OCI-LY3 (cell line): ENCODE measurements around the gene IFNGR2.
A peak's percentile ranks its signal among the peaks of the same experiment; 100 is the strongest.
"Not testable (repeated sequence)": the region's sequence is repeated elsewhere in the genome, so short reads cannot be mapped to it uniquely, and the experiment has no call there.

ENCODE experiments used
- H2AFZ ChIP-seq: fragments of 200-600, 300-600 bp; shearing (Covaris generic); 2 replicates; pipeline ENCODE4 v1.6.0; 2014; ENCODE audit warnings: antibody characterized with exemption, low read depth, low read length
- H3K27ac ChIP-seq: fragments of 200-600, 300-600 bp; sonication (generic); 2 replicates; pipeline ENCODE4 v1.5.1; 2014; ENCODE audit warnings: mild to moderate bottlenecking, low read length, moderate library complexity, mixed read lengths
- H3K27me3 ChIP-seq: fragments of 200-600, 300-600 bp; sonication (generic); 2 replicates; pipeline ENCODE4 v1.6.1; 2014; ENCODE audit warnings: low read depth, low read length, mixed read lengths
- H3K36me3 ChIP-seq: fragments of 200-600, 300-600 bp; sonication (generic); replicated peaks from 2 replicates; pipeline ENCODE3; 2014; ENCODE audit warnings: low read depth, low read length, mixed read lengths
- H3K4me1 ChIP-seq: fragments of 300-600, 200-600 bp; sonication (generic); 2 replicates; pipeline ENCODE4 v1.6.1; 2014; ENCODE audit warnings: low read length, mixed read lengths
- H3K4me2 ChIP-seq: fragments of 200-600, 300-600 bp; sonication (generic); 2 replicates; pipeline ENCODE4 v1.6.1; 2014; ENCODE audit warnings: low read length, mixed read lengths
- H3K4me3 ChIP-seq: fragments of 300-600, 200-600 bp; sonication (generic); 2 replicates; pipeline ENCODE4 v1.5.1; 2014; ENCODE audit warnings: antibody characterized with exemption, mild to moderate bottlenecking, low read length, moderate library complexity
- H3K79me2 ChIP-seq: fragments of 300-600, 200-600 bp; shearing (Covaris generic); 2 replicates; pipeline ENCODE4 v1.6.1; 2014; ENCODE audit warnings: mild to moderate bottlenecking, low read length, mixed read lengths
- H3K9ac ChIP-seq: fragments of 300-600, 200-600 bp; shearing (Covaris generic); 2 replicates; pipeline ENCODE4 v1.6.0; 2014; ENCODE audit warnings: mild to moderate bottlenecking, low read length, moderate library complexity
- H3K9me3 ChIP-seq: fragments of 200-600, 300-600 bp; shearing (Covaris generic); 2 replicates; pipeline ENCODE4 v1.6.1; 2014; ENCODE audit warnings: low read length, mixed read lengths; ENCODE audit not compliant: insufficient read depth
- H4K20me1 ChIP-seq: fragments of 200-600, 300-600 bp; sonication (generic); 2 replicates; pipeline ENCODE4 v1.6.1; 2016; ENCODE audit warnings: low read length, mixed read lengths; ENCODE audit not compliant: insufficient read depth
- CTCF ChIP-seq: fragments of 200-600, 300-600 bp; sonication (generic); IDR thresholded peaks from 2 replicates; pipeline ENCODE4 v1.5.1; 2014; ENCODE audit warnings: antibody characterized with exemption, low read length, low read depth
- EZH2phosphoT487 ChIP-seq: fragments of 200-600 bp; shearing (Covaris generic); IDR thresholded peaks from 2 replicates; pipeline ENCODE4 v1.6.1; 2018; ENCODE audit warnings: antibody characterized with exemption, mixed run types, low read depth

Gene IFNGR2

GRCh38 chr21:33377221-33377920, 25.8 kb upstream of the IFNGR2 start:
- Histone ChIP-seq H4K20me1 (no peaks in the 10 kb centered on the region), H3K27ac (no peak overlapping the region), H3K27me3 (no peaks in the 10 kb centered on the region), H3K4me1 (peaks cover 63% of the 10 kb centered on the region), H3K4me3 (peak overlapping the region; percentile 36; the same call in 1 of the 2 replicates), H3K9me3 (no peaks in the 10 kb centered on the region; the same call in 1 of the 2 replicates), H3K9ac (0 out of 2 replicates have a peak overlapping the region, but pooled peaks have one; percentile 9), H2AFZ (peak overlapping the region; percentile 57; the same call in 1 of the 2 replicates), H3K79me2 (no peaks in the 10 kb centered on the region), H3K4me2 (peak overlapping the region; percentile 51), H3K36me3 (no peaks in the 10 kb centered on the region)
- TF ChIP-seq CTCF (no peak), EZH2phosphoT487 (no peak)

GRCh38 chr21:33378081-33378480, 25.1 kb upstream of the IFNGR2 start:
- H2AFZ ChIP-seq: no peak overlapping the region
- no peak overlapping the region for H3K4me3 ChIP-seq
- no peak overlapping the region for H3K4me2 ChIP-seq
- no peaks in the 10 kb centered on the region for H3K79me2 ChIP-seq
- TF ChIP-seq EZH2phosphoT487: no peak
- TF ChIP-seq CTCF: no peak
- no peaks in the 10 kb centered on the region; the same call in 1 of the 2 replicates for H3K9me3 ChIP-seq
- H3K36me3 ChIP-seq: no peaks in the 10 kb centered on the region
- H3K27me3 ChIP-seq: no peaks in the 10 kb centered on the region
- H3K4me1 ChIP-seq: peaks cover 70% of the 10 kb centered on the region
- H3K9ac ChIP-seq: no peak overlapping the region
- no peaks in the 10 kb centered on the region for H4K20me1 ChIP-seq
- no peak overlapping the region for H3K27ac ChIP-seq

- Histone ChIP-seq H3K9ac (peak overlapping the region; percentile 49), H3K27ac (peak overlapping the region; percentile 77), H3K4me1 (peaks cover 67% of the 10 kb centered on the region), H2AFZ (peak overlapping the region; percentile 68), H3K4me3 (0 out of 2 replicates have a peak overlapping the region, but pooled peaks have one; percentile 7), H3K4me2 (peak overlapping the region; percentile 63)
- H3K27me3 ChIP-seq, H4K20me1 ChIP-seq, H3K36me3 ChIP-seq, H3K9me3 ChIP-seq, H3K79me2 ChIP-seq: not testable (repeated sequence)
These were observed 23.3 kb upstream of the IFNGR2 start for GRCh38 chr21:33379934-33380333.

- peak overlapping the region; percentile 63 for H3K4me2 ChIP-seq
- H3K4me3 ChIP-seq: peak overlapping the region; percentile 39
- H3K27me3 ChIP-seq: no peaks in the 10 kb centered on the region
- no peaks in the 10 kb centered on the region for H3K9me3 ChIP-seq
- H3K4me1 ChIP-seq: peaks cover 61% of the 10 kb centered on the region
- TF ChIP-seq CTCF: no peak
- no peak for TF ChIP-seq EZH2phosphoT487
- no peaks in the 10 kb centered on the region for H4K20me1 ChIP-seq
- H3K79me2 ChIP-seq: no peaks in the 10 kb centered on the region
- H3K36me3 ChIP-seq: no peaks in the 10 kb centered on the region
- H3K9ac ChIP-seq: peak overlapping the region; percentile 49
- H2AFZ ChIP-seq: peak overlapping the region; percentile 68
- peak overlapping the region; percentile 77 for H3K27ac ChIP-seq
These were observed 22.7 kb upstream of the IFNGR2 start for GRCh38 chr21:33380483-33380998.

DNA sequence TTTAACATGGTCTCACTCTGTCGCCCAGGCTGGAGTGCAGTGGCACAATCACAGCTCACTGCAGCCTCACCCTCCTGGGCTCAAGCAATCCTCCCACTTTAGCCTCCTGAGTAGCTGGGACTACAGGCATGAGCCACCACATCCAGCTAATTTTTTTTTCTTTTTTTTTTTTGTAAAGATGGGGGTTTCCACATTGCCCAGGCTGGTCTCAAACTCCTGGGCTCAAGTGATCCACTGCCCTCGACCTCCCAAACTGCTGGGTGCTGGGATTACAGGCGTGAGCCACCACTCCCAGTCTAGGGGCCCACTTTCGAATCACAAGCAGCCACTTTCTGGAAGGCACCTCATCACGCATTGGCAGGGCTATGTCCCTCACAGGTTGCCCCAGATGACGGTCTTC, 21.8 kb upstream of the IFNGR2 start:
- not testable (repeated sequence) for H3K4me2 ChIP-seq, H3K36me3 ChIP-seq, H4K20me1 ChIP-seq, H3K9me3 ChIP-seq, H3K27me3 ChIP-seq, H3K79me2 ChIP-seq, H2AFZ ChIP-seq, H3K27ac ChIP-seq, H3K4me3 ChIP-seq, H3K9ac ChIP-seq
- H3K4me1 ChIP-seq: peaks cover 61% of the 10 kb centered on the region
